C1 segment of cervical spinal cord (tissue), 14 donors: ENCODE data around the gene PRKAR1B.

ENCODE experiments used
- DNase-seq, 14 donors: peaks; one replicate each; lab custom pipeline; 2025; lab: John Stamatoyannopoulos, UW

PRKAR1B gene

GRCh38 chr7:541661-542060 is 185.4 kb downstream of the PRKAR1B start:
- DNase-seq, result no peak

- DNase-seq, result no peak
Observed at GRCh38 chr7:540997-541396, 186.1 kb downstream of the PRKAR1B start.

- DNase-seq, result no peak
Observed at GRCh38 chr7:540579-540978, 186.5 kb downstream of the PRKAR1B start.

GRCh38 chr7:539731-540411 is 187.2 kb downstream of the PRKAR1B start:
- DNase-seq, result no peak

GRCh38 chr7:538764-539685 is 188.1 kb downstream of the PRKAR1B start:
- DNase-seq, result no peak

- DNase-seq, result no peak
Observed at GRCh38 chr7:537911-538634, 189.0 kb downstream of the PRKAR1B start.

GRCh38 chr7:536231-536630 is 190.8 kb downstream of the PRKAR1B start:
- DNase-seq, result no peak

GRCh38 chr7:534959-535358 is 192.1 kb downstream of the PRKAR1B start:
- no peak for DNase-seq

GRCh38 chr7:534075-534474 is 193.0 kb downstream of the PRKAR1B start:
- DNase-seq, result no peak

- no peak for DNase-seq
Observed at GRCh38 chr7:533266-533665, 193.8 kb downstream of the PRKAR1B start.

- no peak for DNase-seq
Observed at GRCh38 chr7:532379-533143, 194.5 kb downstream of the PRKAR1B start.

- no peak for DNase-seq
Observed at GRCh38 chr7:531777-532176, 195.3 kb downstream of the PRKAR1B start.

GRCh38 chr7:528451-528850 is 198.6 kb downstream of the PRKAR1B start:
- no peak for DNase-seq

- no peak for DNase-seq
Observed at GRCh38 chr7:527723-528122, 199.4 kb downstream of the PRKAR1B start.

GRCh38 chr7:526460-527034 is 200.5 kb downstream of the PRKAR1B start:
- DNase-seq, result no peak

GRCh38 chr7:525740-526139 is 201.3 kb downstream of the PRKAR1B start:
- no peak for DNase-seq

GRCh38 chr7:524800-525199 is 202.3 kb downstream of the PRKAR1B start:
- no peak for DNase-seq

- no peak for DNase-seq
Observed at GRCh38 chr7:523347-524336, 203.4 kb downstream of the PRKAR1B start.

GRCh38 chr7:522951-523314 is 204.1 kb downstream of the PRKAR1B start:
- no peak for DNase-seq
